Activated CD4-positive, alpha-beta T cell treated with anti-CD3 and anti-CD28 coated beads, Interleukin-2, amount 50 U/mL, for 48 hours (primary cell): Measurements from ENCODE around the gene ALOX15B.
"Not testable (repeated sequence)": the region's sequence is repeated elsewhere in the genome, so short reads cannot be mapped to it uniquely, and the experiment has no call there.

Experiments
- DNase-seq, 2 experiments: peaks; one replicate each; pipeline ENCODE4 v3.0.0-alpha.2; 2020

ALOX15B gene

GRCh38 chr17:8044819-8045810 is 6.3 kb downstream of the ALOX15B start:
- no peak for DNase-seq

- DNase-seq: no peak
These were observed 7.6 kb downstream of the ALOX15B start for GRCh38 chr17:8046306-8046928.

GRCh38 chr17:8046929-8047768 is 8.3 kb downstream of the ALOX15B start:
- no peak for DNase-seq

GRCh38 chr17:8047769-8048110 is 8.9 kb downstream of the ALOX15B start:
- DNase-seq: no peak

GRCh38 chr17:8048236-8048635 is 9.4 kb downstream of the ALOX15B start:
- no peak for DNase-seq

- DNase-seq: no peak
These were observed 9.9 kb downstream of the ALOX15B start for GRCh38 chr17:8048736-8049135.

GRCh38 chr17:8051831-8052230 is 13.0 kb downstream of the ALOX15B start:
- DNase-seq: no peak

- DNase-seq: no peak
These were observed 13.7 kb downstream of the ALOX15B start for GRCh38 chr17:8052256-8053252.

- no peak for DNase-seq
These were observed 14.7 kb downstream of the ALOX15B start for GRCh38 chr17:8053600-8053999.

GRCh38 chr17:8055851-8056231 is 17.0 kb downstream of the ALOX15B start:
- DNase-seq: no peak

- peak in 1 of 2 experiments; percentile 44 for DNase-seq
These were observed 17.5 kb downstream of the ALOX15B start for GRCh38 chr17:8056232-8056975.

- no peak for DNase-seq
These were observed 18.2 kb downstream of the ALOX15B start for GRCh38 chr17:8056976-8057625.

- peak; percentile 32 to 35 for DNase-seq
These were observed 18.8 kb downstream of the ALOX15B start for GRCh38 chr17:8057691-8058114.

GRCh38 chr17:8059131-8059530 is 20.3 kb downstream of the ALOX15B start:
- DNase-seq: no peak

GRCh38 chr17:8060274-8060673 is 21.4 kb downstream of the ALOX15B start:
- peak; percentile 37 to 66 for DNase-seq

GRCh38 chr17:8061851-8062250 is 23.0 kb downstream of the ALOX15B start:
- DNase-seq: not testable (repeated sequence)

- DNase-seq: no peak
These were observed 23.6 kb downstream of the ALOX15B start for GRCh38 chr17:8062435-8062806.

GRCh38 chr17:8062807-8063483 is 24.1 kb downstream of the ALOX15B start:
- DNase-seq: no peak

GRCh38 chr17:8063761-8064534 is 25.1 kb downstream of the ALOX15B start:
- DNase-seq: no peak
